Adipocyte (in vitro differentiated cells): ENCODE measurements around the gene MPRIP.
A peak's percentile ranks its signal among the peaks of the same experiment; 100 is the strongest.

Experiments
- DNase-seq: peaks from one replicate; pipeline ENCODE4 v3.0.0-alpha.2; 2015; ENCODE audit warnings: low read depth
- H3K27me3 ChIP-seq: replicated peaks from 2 replicates; pipeline ENCODE4 v1.7.0; 2013; ENCODE audit warnings: mild to moderate bottlenecking, low read length, moderate library complexity; ENCODE audit not compliant: control insufficient read depth, insufficient read depth
- H3K36me3 ChIP-seq: 2 replicates; pipeline ENCODE4 v1.7.0; 2013; ENCODE audit warnings: low read length, mild to moderate bottlenecking, moderate library complexity; ENCODE audit not compliant: control insufficient read depth, insufficient read depth, severe bottlenecking
- H3K4me1 ChIP-seq: 2 replicates; pipeline ENCODE4 v1.7.0; 2013; ENCODE audit warnings: mild to moderate bottlenecking, low read length, moderate library complexity; ENCODE audit not compliant: control insufficient read depth, insufficient read depth
- H3K4me3 ChIP-seq: 2 replicates; pipeline ENCODE4 v1.7.0; 2013; ENCODE audit warnings: mild to moderate bottlenecking, low read length, moderate library complexity
- H3K9ac ChIP-seq: 2 replicates; pipeline ENCODE4 v1.7.0; 2013; ENCODE audit warnings: mild to moderate bottlenecking, low read length, moderate library complexity
- H3K9me3 ChIP-seq: 2 replicates; pipeline ENCODE4 v1.7.0; 2013; ENCODE audit warnings: mild to moderate bottlenecking, low read length, moderate library complexity; ENCODE audit not compliant: control insufficient read depth

MPRIP gene

DNA sequence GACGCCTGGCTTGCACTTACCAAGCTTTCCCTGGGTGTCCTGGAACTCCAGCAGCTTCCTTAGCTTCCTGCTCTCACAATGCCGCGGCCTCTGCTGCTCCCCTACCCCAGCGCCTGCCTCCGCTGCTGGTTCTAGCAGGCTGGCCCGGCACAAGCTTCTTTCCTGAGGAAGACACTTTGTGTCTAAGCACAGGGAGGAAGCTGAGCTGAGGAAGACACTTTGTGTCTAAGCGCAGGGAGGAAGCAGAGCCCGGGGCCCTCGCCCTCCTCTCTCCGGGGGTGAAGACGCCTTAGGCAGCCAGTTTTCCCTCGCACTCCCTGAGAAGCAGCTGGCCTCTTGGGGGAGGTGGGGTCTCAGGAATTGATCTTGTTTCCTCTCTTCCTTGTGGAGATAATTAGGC lies 99.0 kb downstream of the MPRIP start:
- H3K9me3 ChIP-seq = no peaks in the 10 kb centered on the region
- no peak overlapping the region for H3K4me3 ChIP-seq
- peaks cover 92% of the 10 kb centered on the region for H3K36me3 ChIP-seq
- H3K9ac ChIP-seq = peak overlapping the region; percentile 12
- H3K27me3 ChIP-seq = no peaks in the 10 kb centered on the region
- H3K4me1 ChIP-seq = peaks cover 5% of the 10 kb centered on the region
- no peak for DNase-seq

DNA sequence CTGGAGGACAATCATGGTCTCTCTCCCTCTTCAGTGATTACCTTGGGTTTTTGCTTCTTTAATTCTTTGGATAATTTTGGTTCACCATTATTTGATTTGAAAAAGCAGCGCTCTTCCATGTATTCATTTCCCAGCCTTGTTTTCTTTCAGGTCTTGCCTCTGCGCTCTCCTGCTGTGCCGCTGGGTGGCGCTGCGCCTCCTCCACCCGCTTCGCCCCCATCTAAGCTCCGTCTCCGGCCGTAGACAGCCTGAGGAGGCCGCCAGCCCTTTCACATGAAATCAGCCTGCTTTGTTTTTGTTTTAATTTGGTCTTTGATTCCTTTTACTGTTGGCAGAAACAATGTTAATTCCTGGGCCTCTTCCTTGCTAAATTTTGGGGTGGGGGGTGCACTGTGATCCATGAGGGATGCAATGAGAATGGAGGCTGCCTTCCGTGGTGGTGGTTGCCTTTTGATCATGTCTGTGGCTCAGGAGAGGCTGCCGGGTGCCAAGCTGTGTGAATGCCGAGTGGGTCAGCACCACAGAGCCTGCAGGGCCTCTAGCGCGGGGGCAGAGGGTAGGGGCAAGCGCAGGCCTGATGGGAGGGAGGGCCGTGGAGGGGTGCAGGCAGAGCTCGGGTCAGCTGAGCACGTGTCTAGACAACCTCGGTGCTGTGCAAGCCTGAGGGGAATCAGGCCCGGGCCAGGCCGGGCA lies 99.7 kb downstream of the MPRIP start:
- Histone ChIP-seq H3K36me3 (peaks cover 92% of the 10 kb centered on the region), H3K9ac (peak overlapping the region; percentile 25), H3K27me3 (no peaks in the 10 kb centered on the region), H3K4me1 (peaks cover 12% of the 10 kb centered on the region), H3K9me3 (no peaks in the 10 kb centered on the region), H3K4me3 (no peak overlapping the region)
- peak; percentile 66 for DNase-seq

DNA sequence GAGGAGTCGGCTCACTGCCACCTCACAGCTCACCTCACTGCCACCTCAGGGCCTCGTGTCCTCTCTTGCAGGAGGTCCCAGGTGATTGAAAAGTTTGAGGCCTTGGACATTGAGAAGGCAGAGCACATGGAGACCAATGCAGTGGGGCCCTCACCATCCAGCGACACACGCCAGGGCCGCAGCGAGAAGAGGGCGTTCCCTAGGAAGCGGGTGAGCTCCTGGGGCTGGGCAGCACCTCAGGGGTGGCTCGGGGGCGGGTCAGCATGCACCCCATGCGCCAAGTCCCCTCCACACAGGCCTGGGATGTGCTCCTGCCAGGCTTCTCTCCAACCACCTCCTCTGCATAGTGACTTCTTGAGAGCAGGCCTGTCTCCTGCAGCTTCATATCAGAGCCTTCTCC lies 100.3 kb downstream of the MPRIP start:
- H3K4me3 ChIP-seq = no peak overlapping the region
- no peaks in the 10 kb centered on the region for H3K9me3 ChIP-seq
- H3K9ac ChIP-seq = no peak overlapping the region
- H3K27me3 ChIP-seq = no peaks in the 10 kb centered on the region
- H3K4me1 ChIP-seq = peaks cover 17% of the 10 kb centered on the region
- DNase-seq = no peak
- peaks cover 92% of the 10 kb centered on the region for H3K36me3 ChIP-seq

DNA sequence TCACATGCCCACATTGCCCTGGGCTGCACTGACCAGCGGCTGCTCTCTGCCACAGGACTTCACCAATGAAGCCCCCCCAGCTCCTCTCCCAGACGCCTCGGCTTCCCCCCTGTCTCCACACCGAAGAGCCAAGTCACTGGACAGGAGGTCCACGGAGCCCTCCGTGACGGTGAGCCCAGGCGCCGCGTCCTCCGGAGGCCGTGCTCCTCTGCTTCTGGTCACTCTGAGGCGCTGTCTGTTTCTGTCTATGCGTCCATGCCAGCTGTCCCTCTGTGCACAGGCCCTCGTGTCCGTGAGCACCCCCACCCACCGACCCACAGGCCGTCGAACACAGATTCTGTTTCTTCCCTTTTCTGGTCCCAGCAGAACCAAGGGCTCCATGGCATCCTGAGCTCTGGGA lies 101.2 kb downstream of the MPRIP start:
- Histone ChIP-seq H3K27me3 (no peaks in the 10 kb centered on the region), H3K4me3 (no peak overlapping the region), H3K9ac (no peak overlapping the region), H3K9me3 (no peaks in the 10 kb centered on the region), H3K36me3 (peaks cover 93% of the 10 kb centered on the region), H3K4me1 (peaks cover 26% of the 10 kb centered on the region)
- DNase-seq = no peak

DNA sequence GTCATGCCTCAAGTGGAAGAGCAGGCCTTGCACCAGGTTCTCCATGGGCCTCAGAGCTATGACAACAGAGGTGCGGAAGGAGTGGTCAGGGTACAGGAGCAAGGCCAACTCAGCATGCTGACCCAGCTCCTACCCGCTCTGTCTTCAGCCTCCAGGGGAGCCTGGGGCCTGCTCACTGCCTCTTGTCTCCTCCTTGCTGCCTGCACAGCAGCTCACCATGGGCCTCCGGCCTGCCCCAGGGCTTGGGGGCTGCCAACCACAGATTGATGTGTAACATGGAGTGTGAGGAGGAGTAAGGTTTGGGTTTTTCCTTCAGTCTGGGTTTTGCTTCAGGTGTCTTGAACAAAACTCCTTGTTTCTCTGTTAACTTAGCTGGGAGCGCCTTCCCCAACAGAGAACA lies 101.8 kb downstream of the MPRIP start:
- Histone ChIP-seq H3K4me1 (peaks cover 32% of the 10 kb centered on the region), H3K9ac (no peak overlapping the region)

DNA sequence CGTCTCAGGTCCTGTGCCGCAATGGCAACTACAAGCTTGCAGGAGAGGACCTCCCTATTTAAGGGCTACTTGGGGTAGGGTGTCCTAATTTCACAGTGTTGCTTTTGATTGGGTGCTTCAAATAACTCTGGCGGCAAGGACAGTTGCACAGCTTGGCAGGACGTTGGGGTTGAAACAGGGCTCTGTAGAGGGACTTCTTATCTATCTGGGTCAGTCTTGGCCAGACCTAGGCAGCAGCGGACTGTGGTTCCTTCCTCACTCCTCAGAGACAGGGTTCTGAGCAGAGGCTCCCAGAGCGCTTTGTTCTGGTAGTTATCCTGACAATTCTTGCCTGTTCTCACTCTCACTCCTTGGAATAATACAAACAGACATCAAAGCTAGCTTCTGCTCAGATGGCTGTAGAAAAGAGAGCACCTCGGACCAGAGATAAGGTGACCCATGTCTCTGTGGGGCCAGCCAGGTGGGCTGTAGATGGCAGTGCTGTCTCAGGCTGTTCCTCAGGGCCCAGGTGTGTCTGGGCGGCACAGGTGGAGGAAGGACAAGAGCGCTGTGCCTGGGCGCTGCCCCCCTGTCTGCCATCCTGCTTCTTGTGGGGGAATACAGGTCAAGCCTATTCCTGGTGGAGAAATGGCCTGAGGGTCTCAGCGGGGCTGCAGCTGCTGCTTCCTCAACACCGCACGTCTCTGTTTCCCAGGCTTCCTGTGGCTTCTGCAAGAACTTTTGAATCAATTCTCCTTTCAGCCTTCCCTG lies 102.8 kb downstream of the MPRIP start:
- no peak overlapping the region for H3K9ac ChIP-seq
- peaks cover 33% of the 10 kb centered on the region for H3K4me1 ChIP-seq
- no peak for DNase-seq
- no peaks in the 10 kb centered on the region for H3K9me3 ChIP-seq
- no peaks in the 10 kb centered on the region for H3K27me3 ChIP-seq
- H3K4me3 ChIP-seq = no peak overlapping the region
- peaks cover 85% of the 10 kb centered on the region for H3K36me3 ChIP-seq

More for the DNA sequence above, 101.8 kb downstream of the MPRIP start:
- no peak for DNase-seq
- Histone ChIP-seq H3K27me3 (no peaks in the 10 kb centered on the region), H3K9me3 (no peaks in the 10 kb centered on the region), H3K4me3 (no peak overlapping the region), H3K36me3 (peaks cover 90% of the 10 kb centered on the region)

DNA sequence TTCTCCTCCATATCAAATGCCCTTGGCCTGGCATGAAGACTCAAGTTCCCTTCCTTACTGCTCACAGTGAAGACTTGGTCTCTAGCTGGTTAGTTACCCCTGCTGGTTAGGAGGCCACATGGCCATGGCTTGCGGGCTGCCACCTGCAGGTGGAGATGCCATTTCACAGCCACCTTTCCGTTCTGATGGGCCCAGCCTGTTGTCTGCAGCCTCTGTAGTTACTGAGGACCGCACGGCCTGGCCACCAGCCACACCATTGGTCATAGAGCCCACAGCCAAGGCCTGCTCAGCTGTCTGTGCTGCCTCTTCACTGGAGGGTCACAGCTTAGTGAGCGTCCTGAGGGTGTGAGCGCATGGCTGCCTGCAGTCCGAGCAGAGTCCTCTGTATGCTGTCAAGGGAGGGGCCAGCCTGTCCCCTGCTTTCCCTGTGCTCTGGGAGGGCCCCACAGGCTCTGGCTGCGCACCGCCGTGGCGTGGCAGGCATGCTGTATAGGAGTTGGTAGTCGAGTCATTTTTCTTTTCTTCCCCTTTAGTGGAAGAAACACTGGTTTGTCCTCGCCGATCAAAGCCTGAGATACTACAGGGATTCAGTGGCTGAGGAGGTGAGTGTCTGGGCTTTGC lies 104.6 kb downstream of the MPRIP start:
- Histone ChIP-seq H3K27me3 (no peaks in the 10 kb centered on the region), H3K36me3 (peaks cover 80% of the 10 kb centered on the region), H3K9me3 (no peaks in the 10 kb centered on the region), H3K4me3 (no peak overlapping the region), H3K9ac (no peak overlapping the region), H3K4me1 (peaks cover 45% of the 10 kb centered on the region)
- no peak for DNase-seq

DNA sequence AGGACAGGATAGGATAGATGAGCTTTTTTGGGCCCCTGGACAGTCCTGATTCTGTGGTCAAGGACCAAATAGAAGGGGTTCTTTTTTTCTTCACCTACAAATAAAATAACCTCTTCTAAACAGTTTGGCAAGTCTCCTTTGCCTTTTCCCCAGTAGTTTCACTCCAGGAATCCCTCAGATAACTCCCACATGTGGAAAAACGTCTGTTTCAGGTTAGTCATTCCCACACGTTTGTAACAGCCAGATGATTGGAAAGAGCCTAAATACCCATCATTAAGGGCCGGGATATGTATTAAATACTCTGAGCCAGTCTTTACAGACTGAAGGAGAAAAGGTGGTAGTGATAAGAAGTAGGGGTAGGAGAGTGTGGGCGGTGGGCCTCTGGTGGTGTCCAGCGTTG lies 105.6 kb downstream of the MPRIP start:
- no peak for DNase-seq
- H3K9me3 ChIP-seq = no peaks in the 10 kb centered on the region
- no peaks in the 10 kb centered on the region for H3K27me3 ChIP-seq
- peaks cover 77% of the 10 kb centered on the region for H3K36me3 ChIP-seq
- peaks cover 54% of the 10 kb centered on the region for H3K4me1 ChIP-seq
- H3K4me3 ChIP-seq = no peak overlapping the region
- H3K9ac ChIP-seq = peak overlapping the region; percentile 11

DNA sequence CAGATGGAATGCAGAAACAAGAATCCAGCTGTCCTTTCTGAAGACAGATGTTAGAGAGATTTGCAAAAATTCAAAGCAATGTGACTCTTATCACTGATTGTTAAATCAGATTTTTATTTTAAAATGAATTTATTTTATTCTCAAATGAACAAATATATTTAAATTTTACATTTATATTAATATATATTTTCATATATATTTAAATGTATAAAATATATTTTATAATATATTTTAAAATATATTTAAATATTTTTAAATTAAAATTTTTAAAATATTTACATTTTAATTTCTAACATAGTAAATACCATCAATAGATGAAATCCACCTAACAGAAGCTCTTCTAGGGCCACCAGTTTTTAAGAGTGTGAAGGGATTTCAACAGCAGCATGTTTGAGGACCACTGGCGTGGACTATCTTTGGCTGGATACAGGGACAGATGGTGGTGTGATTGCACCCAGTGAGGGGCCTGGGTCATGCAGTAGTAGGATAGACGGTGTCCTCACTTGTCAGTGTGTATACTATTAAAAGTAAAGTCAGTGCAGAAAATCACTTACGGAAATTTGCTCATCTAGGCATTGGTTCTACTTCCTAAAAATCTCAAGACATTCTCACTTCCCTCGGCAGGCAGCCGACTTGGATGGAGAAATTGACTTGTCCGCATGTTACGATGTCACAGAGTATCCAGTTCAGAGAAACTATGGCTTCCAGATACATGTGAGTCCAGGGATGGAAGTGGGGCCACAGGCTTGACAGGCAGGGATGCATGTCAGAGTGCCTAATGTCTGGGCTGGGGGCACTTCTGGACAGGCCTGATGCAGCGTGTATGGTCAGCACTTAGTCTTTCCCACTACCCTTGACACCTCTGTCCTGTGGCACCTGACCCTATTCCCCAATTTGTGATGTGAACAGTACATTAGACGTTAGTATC lies 107.5 kb downstream of the MPRIP start:
- no peaks in the 10 kb centered on the region for H3K27me3 ChIP-seq
- H3K36me3 ChIP-seq = peaks cover 77% of the 10 kb centered on the region
- H3K9me3 ChIP-seq = no peaks in the 10 kb centered on the region
- no peak for DNase-seq
- peaks cover 55% of the 10 kb centered on the region for H3K4me1 ChIP-seq
- no peak overlapping the region for H3K4me3 ChIP-seq
- no peak overlapping the region for H3K9ac ChIP-seq

DNA sequence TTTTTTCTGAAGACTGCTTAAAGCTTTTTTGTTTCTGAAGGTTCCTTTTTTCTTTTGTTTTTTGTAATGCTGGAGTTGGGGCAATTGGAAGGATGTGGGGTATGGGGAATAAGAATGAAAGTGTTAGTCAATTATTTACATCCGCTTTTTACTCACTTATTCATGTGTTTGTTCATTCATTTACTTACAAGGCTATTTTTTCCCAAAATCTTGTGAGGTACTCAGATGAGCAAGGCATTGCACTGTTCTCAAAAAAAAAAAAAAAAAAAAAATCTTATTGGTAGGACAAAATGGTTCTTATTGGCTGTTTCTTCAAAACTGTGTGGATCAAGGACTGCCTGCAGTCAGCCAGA lies 108.2 kb downstream of the MPRIP start:
- H3K4me3 ChIP-seq = no peak overlapping the region
- no peaks in the 10 kb centered on the region for H3K9me3 ChIP-seq
- H3K27me3 ChIP-seq = no peaks in the 10 kb centered on the region
- DNase-seq = no peak
- H3K36me3 ChIP-seq = peaks cover 77% of the 10 kb centered on the region
- H3K9ac ChIP-seq = no peak overlapping the region
- peaks cover 56% of the 10 kb centered on the region for H3K4me1 ChIP-seq

DNA sequence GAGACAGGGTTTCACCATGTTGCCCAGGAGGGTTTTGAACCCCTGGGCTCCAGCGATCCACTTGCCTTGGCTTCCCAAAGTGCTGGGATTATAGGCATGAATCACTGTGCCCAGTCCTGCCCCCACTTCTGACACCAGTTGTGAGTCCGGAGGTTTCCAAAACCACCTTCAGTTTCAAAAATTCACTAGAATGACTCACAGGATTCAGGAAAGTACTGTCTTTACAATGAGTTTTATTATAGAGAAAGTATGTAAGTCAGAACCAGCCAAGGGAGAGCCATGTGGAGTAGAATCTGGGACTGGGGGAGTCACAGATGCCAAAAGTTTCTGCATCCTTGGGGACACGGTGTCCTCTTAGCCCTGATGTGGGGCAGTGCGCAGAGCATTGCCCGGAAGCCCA lies 108.8 kb downstream of the MPRIP start:
- peak; percentile 68 for DNase-seq
- no peaks in the 10 kb centered on the region for H3K27me3 ChIP-seq
- peaks cover 62% of the 10 kb centered on the region for H3K4me1 ChIP-seq
- peak overlapping the region; percentile 59 for H3K4me3 ChIP-seq
- no peaks in the 10 kb centered on the region for H3K9me3 ChIP-seq
- peaks cover 76% of the 10 kb centered on the region for H3K36me3 ChIP-seq
- peak overlapping the region; percentile 70 for H3K9ac ChIP-seq
